ENCODE measurements around the gene POLK.

DNA sequence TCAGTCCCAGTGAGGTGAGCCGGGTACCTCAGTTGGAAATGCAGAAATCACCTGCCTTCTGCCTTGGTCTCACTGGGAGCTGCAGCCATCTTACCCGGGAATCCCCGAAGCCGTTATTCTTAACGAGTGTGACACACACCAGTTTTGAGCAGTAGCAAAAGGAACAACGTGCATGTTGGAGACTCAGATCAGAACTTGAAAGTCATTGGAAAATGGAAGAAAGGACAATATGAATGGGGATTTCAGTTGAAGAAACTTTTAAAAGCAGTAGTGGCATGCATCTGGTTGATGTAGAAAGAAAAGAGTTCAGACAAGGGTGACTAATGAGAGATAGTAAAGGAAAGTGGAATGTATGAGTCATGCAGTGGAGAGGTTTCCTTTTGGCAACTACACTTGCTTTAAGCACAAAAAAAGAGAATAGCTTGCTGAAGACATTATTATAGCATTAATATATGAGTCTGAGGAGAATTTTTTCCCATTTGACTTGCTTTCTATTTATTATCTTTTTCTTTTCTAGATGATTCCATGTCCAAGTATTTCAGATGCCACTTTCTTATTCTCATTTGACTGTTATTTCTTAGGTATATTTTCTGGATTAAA is 55.1 kb downstream of the POLK start:
- TF ChIP-seq CTCF (IDR thresholded peaks at IDR 0.05) (no peak), POLR2A (IDR thresholded peaks at IDR 0.05) (no peak)
